ENCODE measurements around the gene SLC22A1. TPM values are rescaled to one million over a fixed set of nuclear protein-coding genes. Genes with fewer than 3 reads are reported as not detected.

Gene SLC22A1
- total and polyA plus RNA-seq, 2 experiments from 2014 or later = 0.10 to 0.65 TPM

- TF ChIP-seq, protein P1, sequence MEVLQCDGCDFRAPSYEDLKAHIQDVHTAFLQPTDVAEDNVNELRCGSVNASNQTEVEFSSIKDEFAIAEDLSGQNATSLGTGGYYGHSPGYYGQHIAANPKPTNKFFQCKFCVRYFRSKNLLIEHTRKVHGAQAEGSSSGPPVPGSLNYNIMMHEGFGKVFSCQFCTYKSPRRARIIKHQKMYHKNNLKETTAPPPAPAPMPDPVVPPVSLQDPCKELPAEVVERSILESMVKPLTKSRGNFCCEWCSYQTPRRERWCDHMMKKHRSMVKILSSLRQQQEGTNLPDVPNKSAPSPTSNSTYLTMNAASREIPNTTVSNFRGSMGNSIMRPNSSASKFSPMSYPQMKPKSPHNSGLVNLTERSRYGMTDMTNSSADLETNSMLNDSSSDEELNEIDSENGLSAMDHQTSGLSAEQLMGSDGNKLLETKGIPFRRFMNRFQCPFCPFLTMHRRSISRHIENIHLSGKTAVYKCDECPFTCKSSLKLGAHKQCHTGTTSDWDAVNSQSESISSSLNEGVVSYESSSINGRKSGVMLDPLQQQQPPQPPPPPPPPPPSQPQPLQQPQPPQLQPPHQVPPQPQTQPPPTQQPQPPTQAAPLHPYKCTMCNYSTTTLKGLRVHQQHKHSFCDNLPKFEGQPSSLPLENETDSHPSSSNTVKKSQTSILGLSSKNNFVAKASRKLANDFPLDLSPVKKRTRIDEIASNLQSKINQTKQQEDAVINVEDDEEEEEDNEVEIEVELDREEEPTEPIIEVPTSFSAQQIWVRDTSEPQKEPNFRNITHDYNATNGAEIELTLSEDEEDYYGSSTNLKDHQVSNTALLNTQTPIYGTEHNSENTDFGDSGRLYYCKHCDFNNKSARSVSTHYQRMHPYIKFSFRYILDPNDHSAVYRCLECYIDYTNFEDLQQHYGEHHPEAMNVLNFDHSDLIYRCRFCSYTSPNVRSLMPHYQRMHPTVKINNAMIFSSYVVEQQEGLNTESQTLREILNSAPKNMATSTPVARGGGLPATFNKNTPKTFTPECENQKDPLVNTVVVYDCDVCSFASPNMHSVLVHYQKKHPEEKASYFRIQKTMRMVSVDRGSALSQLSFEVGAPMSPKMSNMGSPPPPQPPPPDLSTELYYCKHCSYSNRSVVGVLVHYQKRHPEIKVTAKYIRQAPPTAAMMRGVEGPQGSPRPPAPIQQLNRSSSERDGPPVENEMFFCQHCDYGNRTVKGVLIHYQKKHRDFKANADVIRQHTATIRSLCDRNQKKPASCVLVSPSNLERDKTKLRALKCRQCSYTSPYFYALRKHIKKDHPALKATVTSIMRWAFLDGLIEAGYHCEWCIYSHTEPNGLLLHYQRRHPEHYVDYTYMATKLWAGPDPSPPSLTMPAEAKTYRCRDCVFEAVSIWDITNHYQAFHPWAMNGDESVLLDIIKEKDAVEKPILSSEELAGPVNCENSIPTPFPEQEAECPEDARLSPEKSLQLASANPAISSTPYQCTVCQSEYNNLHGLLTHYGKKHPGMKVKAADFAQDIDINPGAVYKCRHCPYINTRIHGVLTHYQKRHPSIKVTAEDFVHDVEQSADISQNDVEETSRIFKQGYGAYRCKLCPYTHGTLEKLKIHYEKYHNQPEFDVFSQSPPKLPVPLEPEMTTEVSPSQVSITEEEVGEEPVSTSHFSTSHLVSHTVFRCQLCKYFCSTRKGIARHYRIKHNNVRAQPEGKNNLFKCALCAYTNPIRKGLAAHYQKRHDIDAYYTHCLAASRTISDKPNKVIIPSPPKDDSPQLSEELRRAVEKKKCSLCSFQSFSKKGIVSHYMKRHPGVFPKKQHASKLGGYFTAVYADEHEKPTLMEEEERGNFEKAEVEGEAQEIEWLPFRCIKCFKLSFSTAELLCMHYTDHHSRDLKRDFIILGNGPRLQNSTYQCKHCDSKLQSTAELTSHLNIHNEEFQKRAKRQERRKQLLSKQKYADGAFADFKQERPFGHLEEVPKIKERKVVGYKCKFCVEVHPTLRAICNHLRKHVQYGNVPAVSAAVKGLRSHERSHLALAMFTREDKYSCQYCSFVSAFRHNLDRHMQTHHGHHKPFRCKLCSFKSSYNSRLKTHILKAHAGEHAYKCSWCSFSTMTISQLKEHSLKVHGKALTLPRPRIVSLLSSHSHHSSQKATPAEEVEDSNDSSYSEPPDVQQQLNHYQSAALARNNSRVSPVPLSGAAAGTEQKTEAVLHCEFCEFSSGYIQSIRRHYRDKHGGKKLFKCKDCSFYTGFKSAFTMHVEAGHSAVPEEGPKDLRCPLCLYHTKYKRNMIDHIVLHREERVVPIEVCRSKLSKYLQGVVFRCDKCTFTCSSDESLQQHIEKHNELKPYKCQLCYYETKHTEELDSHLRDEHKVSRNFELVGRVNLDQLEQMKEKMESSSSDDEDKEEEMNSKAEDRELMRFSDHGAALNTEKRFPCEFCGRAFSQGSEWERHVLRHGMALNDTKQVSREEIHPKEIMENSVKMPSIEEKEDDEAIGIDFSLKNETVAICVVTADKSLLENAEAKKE (CRISPR knock-in tag; IDR thresholded peaks at IDR 0.05) = no peak
- no peak for TF ChIP-seq POLR2AphosphoS5 (IDR thresholded peaks at IDR 0.05; ENCODE audit: low read depth)
- TF ChIP-seq STAT1 (IDR thresholded peaks at IDR 0.05; ENCODE audit: unreplicated experiment) = no peak
- TF ChIP-seq, protein P2, sequence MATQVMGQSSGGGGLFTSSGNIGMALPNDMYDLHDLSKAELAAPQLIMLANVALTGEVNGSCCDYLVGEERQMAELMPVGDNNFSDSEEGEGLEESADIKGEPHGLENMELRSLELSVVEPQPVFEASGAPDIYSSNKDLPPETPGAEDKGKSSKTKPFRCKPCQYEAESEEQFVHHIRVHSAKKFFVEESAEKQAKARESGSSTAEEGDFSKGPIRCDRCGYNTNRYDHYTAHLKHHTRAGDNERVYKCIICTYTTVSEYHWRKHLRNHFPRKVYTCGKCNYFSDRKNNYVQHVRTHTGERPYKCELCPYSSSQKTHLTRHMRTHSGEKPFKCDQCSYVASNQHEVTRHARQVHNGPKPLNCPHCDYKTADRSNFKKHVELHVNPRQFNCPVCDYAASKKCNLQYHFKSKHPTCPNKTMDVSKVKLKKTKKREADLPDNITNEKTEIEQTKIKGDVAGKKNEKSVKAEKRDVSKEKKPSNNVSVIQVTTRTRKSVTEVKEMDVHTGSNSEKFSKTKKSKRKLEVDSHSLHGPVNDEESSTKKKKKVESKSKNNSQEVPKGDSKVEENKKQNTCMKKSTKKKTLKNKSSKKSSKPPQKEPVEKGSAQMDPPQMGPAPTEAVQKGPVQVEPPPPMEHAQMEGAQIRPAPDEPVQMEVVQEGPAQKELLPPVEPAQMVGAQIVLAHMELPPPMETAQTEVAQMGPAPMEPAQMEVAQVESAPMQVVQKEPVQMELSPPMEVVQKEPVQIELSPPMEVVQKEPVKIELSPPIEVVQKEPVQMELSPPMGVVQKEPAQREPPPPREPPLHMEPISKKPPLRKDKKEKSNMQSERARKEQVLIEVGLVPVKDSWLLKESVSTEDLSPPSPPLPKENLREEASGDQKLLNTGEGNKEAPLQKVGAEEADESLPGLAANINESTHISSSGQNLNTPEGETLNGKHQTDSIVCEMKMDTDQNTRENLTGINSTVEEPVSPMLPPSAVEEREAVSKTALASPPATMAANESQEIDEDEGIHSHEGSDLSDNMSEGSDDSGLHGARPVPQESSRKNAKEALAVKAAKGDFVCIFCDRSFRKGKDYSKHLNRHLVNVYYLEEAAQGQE (IDR thresholded peaks at IDR 0.05; ENCODE audit: unreplicated experiment) = no peak
- TF ChIP-seq NANOG (IDR thresholded peaks at IDR 0.05; ENCODE audit: borderline replicate concordance) = no peak
- TF ChIP-seq CREB1 (CRISPR knock-in tag; IDR thresholded peaks at IDR 0.05; ENCODE audit: low read depth) = no peak
- no peak for TF ChIP-seq JUNB (IDR thresholded peaks at IDR 0.05; ENCODE audit: unreplicated experiment)
- no peak for TF ChIP-seq ZNF331 (CRISPR knock-in tag; IDR thresholded peaks at IDR 0.05; ENCODE audit: low read depth)
- TF ChIP-seq, protein P3, sequence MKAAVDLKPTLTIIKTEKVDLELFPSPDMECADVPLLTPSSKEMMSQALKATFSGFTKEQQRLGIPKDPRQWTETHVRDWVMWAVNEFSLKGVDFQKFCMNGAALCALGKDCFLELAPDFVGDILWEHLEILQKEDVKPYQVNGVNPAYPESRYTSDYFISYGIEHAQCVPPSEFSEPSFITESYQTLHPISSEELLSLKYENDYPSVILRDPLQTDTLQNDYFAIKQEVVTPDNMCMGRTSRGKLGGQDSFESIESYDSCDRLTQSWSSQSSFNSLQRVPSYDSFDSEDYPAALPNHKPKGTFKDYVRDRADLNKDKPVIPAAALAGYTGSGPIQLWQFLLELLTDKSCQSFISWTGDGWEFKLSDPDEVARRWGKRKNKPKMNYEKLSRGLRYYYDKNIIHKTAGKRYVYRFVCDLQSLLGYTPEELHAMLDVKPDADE (IDR thresholded peaks at IDR 0.05) = no peak
- no peak for TF ChIP-seq EZH2 (IDR thresholded peaks at IDR 0.05; ENCODE audit: low read depth, unreplicated experiment)
Measured at GRCh38 chr6:160194808-160195207, 73.2 kb downstream of the SLC22A1 start (continued).

Data from GM23338 (cell line).